PC-9 (cell line): ENCODE measurements around the gene KCNE4. TPM values are rescaled to one million over a fixed set of nuclear protein-coding genes. Genes with fewer than 3 reads are reported as not detected.

ENCODE experiments used
- BruUV-seq: library from RNA; stranded (reverse); fragments of 400-500 nt; replicated peaks from 2 replicates; lab custom pipeline; 2021; lab: Mats Ljungman, UMichigan
- CTCF ChIA-PET: fragments of 300-600 bp; sonication (Branson Sonifier 250); formaldehyde crosslinking; loops from one replicate; lab custom pipeline; 2022; ENCODE audit warnings: antibody characterized with exemption; lab: Charles Lee
- POLR2A ChIA-PET: fragments of 300-600 bp; sonication (Branson Sonifier 250); formaldehyde crosslinking; loops from one replicate; lab custom pipeline; 2022; ENCODE audit warnings: antibody characterized with exemption; ENCODE audit not compliant: unreplicated experiment; lab: Charles Lee
- DNase-seq, 2 experiments: peaks; one replicate each; pipeline versions ENCODE4 v3.0.0 to v3.0.0-alpha.2; 2015 to 2022; ENCODE audit warnings: mixed read lengths in 1 of 2
- H2AFZ ChIP-seq: fragments of 200-600 bp; sonication (generic); 2 replicates; pipeline ENCODE4 v1.8.1; 2017; ENCODE audit warnings: antibody characterized with exemption
- H3F3A ChIP-seq: fragments of 200-600 bp; sonication (generic); 2 replicates; pipeline ENCODE4 v1.8.1; 2017; ENCODE audit warnings: antibody characterized with exemption, mild to moderate bottlenecking, low read depth; ENCODE audit not compliant: insufficient read depth
- H3K27ac ChIP-seq: fragments of 200-600 bp; sonication (generic); 2 replicates; pipeline ENCODE4 v1.6.1; 2016; ENCODE audit warnings: mixed run types
- H3K27me3 ChIP-seq: fragments of 200-600 bp; sonication (generic); 2 replicates; pipeline ENCODE4 v1.6.1; 2016; ENCODE audit warnings: low read depth, mixed run types; ENCODE audit not compliant: insufficient read depth
- H3K36me3 ChIP-seq: fragments of 200-600 bp; sonication (generic); 2 replicates; pipeline ENCODE4 v1.6.1; 2016; ENCODE audit warnings: low read depth, mixed run types
- H3K4me1 ChIP-seq: fragments of 200-600 bp; sonication (generic); replicated peaks from 2 replicates; pipeline ENCODE4 v1.6.1; 2016; ENCODE audit warnings: mixed run types; ENCODE audit not compliant: insufficient read depth
- H3K4me2 ChIP-seq: fragments of 200-600 bp; sonication (generic); 2 replicates; pipeline ENCODE4 v1.6.1; 2017; ENCODE audit warnings: mixed run types
- H3K4me3 ChIP-seq: fragments of 200-600 bp; sonication (generic); 2 replicates; pipeline ENCODE4 v1.6.1; 2016; ENCODE audit warnings: mixed run types
- H3K79me2 ChIP-seq: fragments of 200-600 bp; sonication (generic); 2 replicates; pipeline ENCODE4 v1.6.1; 2017; ENCODE audit warnings: low read depth, mixed run types
- H3K9me2 ChIP-seq: fragments of 200-600 bp; sonication (generic); 2 replicates; pipeline ENCODE4 v1.8.1; 2017; ENCODE audit warnings: mild to moderate bottlenecking; ENCODE audit not compliant: insufficient read depth
- H3K9me3 ChIP-seq: fragments of 200-600 bp; sonication (generic); 2 replicates; pipeline ENCODE4 v1.8.1; 2016; ENCODE audit warnings: low read depth; ENCODE audit not compliant: insufficient read depth
- H4K20me1 ChIP-seq: fragments of 200-600 bp; sonication (generic); 2 replicates; pipeline ENCODE4 v1.8.1; 2017; ENCODE audit not compliant: insufficient read depth
- EZH2 ChIP-seq: fragments of 200-600 bp; sonication (generic); IDR thresholded peaks from 2 replicates; pipeline ENCODE4 v1.8.0; 2017; ENCODE audit warnings: antibody characterized with exemption, low read depth
- intact Hi-C: fragments of 100-400 bp; cut with micrococcal nuclease; formaldehyde crosslinking; loops from one replicate; pipeline ENCODE4 v1.10.0; 2022; ENCODE audit not compliant: unreplicated experiment
- total RNA-seq: library from RNA; stranded (reverse); gene quantifications from 2 replicates; pipeline ENCODE4 v1.2.3, GENCODE V29; 2021
- TF ChIP-seq, protein P1 (sequence below): fragments of 200-600 bp; sonication (generic); conservative IDR thresholded peaks from 2 replicates; pipeline ENCODE4 v1.6.1; 2017; ENCODE audit warnings: mixed run types, antibody characterized with exemption, mild to moderate bottlenecking, moderate library complexity

The KCNE4 gene
- total RNA-seq, 1 experiment from 2014 or later: 0.11 TPM

GRCh38 chr2:223042284-223042683 lies 9.7 kb upstream of the KCNE4 start:
- Histone ChIP-seq H2AFZ (peak overlapping the region; percentile 63), H3F3A (peaks cover 16% of the 10 kb centered on the region; the same call in 1 of the 2 replicates), H3K79me2 (no peaks in the 10 kb centered on the region), H3K27ac (peak overlapping the region; percentile 88), H3K9me2 (no peaks in the 10 kb centered on the region), H4K20me1 (no peaks in the 10 kb centered on the region), H3K36me3 (no peaks in the 10 kb centered on the region), H3K4me2 (peak overlapping the region; percentile 14), H3K9me3 (peaks cover 4% of the 10 kb centered on the region; the same call in 1 of the 2 replicates), H3K4me1 (peaks cover 33% of the 10 kb centered on the region), H3K4me3 (no peak overlapping the region), H3K27me3 (no peaks in the 10 kb centered on the region)
- no TSS peak for BruUV-seq
- intact Hi-C loops: loop anchor here (5.0 kb wide), 2 partner anchors 60 to 505 kb away; no protein-coding TSS in a partner anchor
- no peak for DNase-seq
- POLR2A ChIA-PET: no interaction called here
- CTCF ChIA-PET: interaction anchor here (0.7 kb wide), 1 partner anchor 83 kb away, joined by 3 read pairs; no protein-coding TSS in a partner anchor
- TF ChIP-seq, protein P1, sequence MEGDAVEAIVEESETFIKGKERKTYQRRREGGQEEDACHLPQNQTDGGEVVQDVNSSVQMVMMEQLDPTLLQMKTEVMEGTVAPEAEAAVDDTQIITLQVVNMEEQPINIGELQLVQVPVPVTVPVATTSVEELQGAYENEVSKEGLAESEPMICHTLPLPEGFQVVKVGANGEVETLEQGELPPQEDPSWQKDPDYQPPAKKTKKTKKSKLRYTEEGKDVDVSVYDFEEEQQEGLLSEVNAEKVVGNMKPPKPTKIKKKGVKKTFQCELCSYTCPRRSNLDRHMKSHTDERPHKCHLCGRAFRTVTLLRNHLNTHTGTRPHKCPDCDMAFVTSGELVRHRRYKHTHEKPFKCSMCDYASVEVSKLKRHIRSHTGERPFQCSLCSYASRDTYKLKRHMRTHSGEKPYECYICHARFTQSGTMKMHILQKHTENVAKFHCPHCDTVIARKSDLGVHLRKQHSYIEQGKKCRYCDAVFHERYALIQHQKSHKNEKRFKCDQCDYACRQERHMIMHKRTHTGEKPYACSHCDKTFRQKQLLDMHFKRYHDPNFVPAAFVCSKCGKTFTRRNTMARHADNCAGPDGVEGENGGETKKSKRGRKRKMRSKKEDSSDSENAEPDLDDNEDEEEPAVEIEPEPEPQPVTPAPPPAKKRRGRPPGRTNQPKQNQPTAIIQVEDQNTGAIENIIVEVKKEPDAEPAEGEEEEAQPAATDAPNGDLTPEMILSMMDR: no peak
- no peak for TF ChIP-seq EZH2

DNA sequence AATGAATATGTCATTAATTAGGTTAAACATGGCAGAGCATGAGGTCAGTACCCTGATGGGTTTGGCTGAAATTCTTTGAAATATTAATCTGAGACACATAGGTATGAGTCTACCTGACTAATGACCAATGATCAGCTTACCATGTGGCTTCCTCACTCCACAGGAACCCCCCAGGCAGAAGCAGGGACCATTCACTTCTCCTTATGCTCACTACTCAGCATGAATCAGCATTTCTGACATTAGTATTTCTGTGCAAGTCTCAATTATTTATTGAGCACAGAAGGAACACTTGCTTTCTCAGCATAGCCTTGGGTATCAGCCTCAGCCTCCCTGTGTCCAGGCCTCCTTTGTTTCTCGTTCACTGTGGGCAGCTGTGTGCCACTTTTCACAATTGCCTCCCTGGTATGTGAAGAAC lies 9.3 kb upstream of the KCNE4 start:
- no TSS peak for BruUV-seq

DNA sequence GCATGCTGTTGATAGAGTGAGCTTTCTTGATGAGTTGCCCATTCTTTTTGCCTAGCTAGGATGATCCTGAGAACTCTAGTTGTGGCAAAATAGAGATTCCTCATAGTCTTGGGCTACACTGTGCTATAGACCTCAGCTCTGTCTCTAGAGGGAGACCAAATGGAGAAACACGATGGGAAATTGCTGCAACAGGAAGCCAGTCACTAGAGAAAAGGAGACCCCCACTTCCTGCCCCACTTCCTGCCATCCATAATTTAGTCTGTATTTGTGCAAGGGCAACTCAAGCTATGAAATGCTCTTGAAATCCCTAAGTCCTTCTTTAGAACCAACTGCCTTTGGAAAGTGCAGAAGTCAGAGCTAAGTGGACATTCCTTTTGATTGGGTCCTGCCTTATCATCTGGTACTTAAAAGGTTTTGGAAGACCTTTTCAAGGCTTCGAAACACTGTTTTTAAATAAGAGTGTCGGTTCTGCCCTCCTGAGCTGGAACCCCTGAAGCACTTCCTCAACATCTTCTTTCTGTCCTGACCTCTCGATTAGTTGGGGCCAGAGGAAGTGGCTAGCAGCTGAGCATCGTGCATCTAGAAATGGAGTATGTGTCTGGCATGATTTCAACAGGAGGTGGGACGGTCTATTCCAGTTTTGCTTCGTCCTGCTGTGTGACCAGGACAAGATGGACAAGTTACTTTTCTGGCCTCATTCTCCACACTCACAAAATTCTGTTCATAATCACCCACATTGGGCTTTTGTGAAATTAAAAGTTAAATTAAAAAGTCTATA lies 8.6 kb upstream of the KCNE4 start:
- H3K27me3 ChIP-seq: no peaks in the 10 kb centered on the region
- CTCF ChIA-PET: interaction anchor here (0.5 to 0.6 kb wide), 2 partner anchors 483 to 633 kb away, joined by 3 to 4 read pairs; no protein-coding TSS in a partner anchor

More for the DNA sequence above, 9.3 kb upstream of the KCNE4 start:
- ChIA-PET POLR2A (no interaction called here), CTCF (interaction anchor here (0.7 kb wide), 1 partner anchor 83 kb away, joined by 3 read pairs; no protein-coding TSS in a partner anchor)
- peaks cover 4% of the 10 kb centered on the region; the same call in 1 of the 2 replicates for H3K9me3 ChIP-seq
- H3K27me3 ChIP-seq: no peaks in the 10 kb centered on the region
- no peak for TF ChIP-seq EZH2
- TF ChIP-seq, protein P1: no peak
- no peaks in the 10 kb centered on the region for H3K79me2 ChIP-seq
- peaks cover 16% of the 10 kb centered on the region; the same call in 1 of the 2 replicates for H3F3A ChIP-seq
- peak overlapping the region; percentile 14 for H3K4me2 ChIP-seq
- H3K36me3 ChIP-seq: no peaks in the 10 kb centered on the region
- peak overlapping the region; percentile 88 for H3K27ac ChIP-seq
- H3K9me2 ChIP-seq: no peaks in the 10 kb centered on the region
- no peaks in the 10 kb centered on the region for H4K20me1 ChIP-seq
- DNase-seq: peak; percentile 46 to 59
- peaks cover 33% of the 10 kb centered on the region for H3K4me1 ChIP-seq
- peak overlapping the region; percentile 63 for H2AFZ ChIP-seq
- intact Hi-C loops: loop anchor here (5.0 kb wide), 2 partner anchors 60 to 505 kb away; no protein-coding TSS in a partner anchor
- H3K4me3 ChIP-seq: no peak overlapping the region

More for the DNA sequence above, 8.6 kb upstream of the KCNE4 start:
- no peaks in the 10 kb centered on the region for H3K36me3 ChIP-seq
- peaks cover 4% of the 10 kb centered on the region; the same call in 1 of the 2 replicates for H3K9me3 ChIP-seq
- no peaks in the 10 kb centered on the region for H3K9me2 ChIP-seq
- BruUV-seq: TSS peak; percentile 95
- DNase-seq: no peak
- H2AFZ ChIP-seq: peak overlapping the region; percentile 63
- TF ChIP-seq, protein P1: no peak
- TF ChIP-seq EZH2: no peak
- H3K27ac ChIP-seq: peak overlapping the region; percentile 88
- no peaks in the 10 kb centered on the region for H4K20me1 ChIP-seq
- H3K79me2 ChIP-seq: no peaks in the 10 kb centered on the region
- H3K4me2 ChIP-seq: peak overlapping the region; percentile 14
- H3K4me1 ChIP-seq: peaks cover 33% of the 10 kb centered on the region
- intact Hi-C loops: loop anchor here (5.0 kb wide), 2 partner anchors 61 to 504 kb away; no protein-coding TSS in a partner anchor
- POLR2A ChIA-PET: no interaction called here
- H3K4me3 ChIP-seq: no peak overlapping the region
- H3F3A ChIP-seq: peaks cover 16% of the 10 kb centered on the region; the same call in 1 of the 2 replicates
